BJ (cell line): ENCODE results near the gene GON7. TPM values are rescaled to one million over a fixed set of nuclear protein-coding genes. Genes with fewer than 3 reads are reported as not detected.

Experiments used
- polyA plus RNA-seq: library from polyadenylated mRNA; depleted of rRNA; stranded (reverse); fragments of >200 nt; gene quantifications from 2 replicates; pipeline ENCODE4 v1.2.3, GENCODE V29; 2011; rRNA removed

GON7 gene
- polyA plus RNA-seq, 1 experiment = 4.5 TPM

Other genes with a start within 250 kb of the GON7 start
- 37.0 and 49.0 TPM in 2 replicates for gene ITPK1, start 91.1 kb downstream of the GON7 start, polyA plus RNA-seq
- gene MOAP1, start 22.2 kb downstream of the GON7 start, polyA plus RNA-seq = 15.5 and 20.0 TPM in 2 replicates
- gene LYSET, start 21.7 kb downstream of the GON7 start, polyA plus RNA-seq = 6.8 and 12.8 TPM in 2 replicates
- 25.4 and 30.3 TPM in 2 replicates for gene UBR7, start 191 bp upstream of the GON7 start, polyA plus RNA-seq
- 17.7 and 18.2 TPM in 2 replicates for gene BTBD7, start 126.0 kb upstream of the GON7 start, polyA plus RNA-seq
- gene COX8C, start 140.1 kb upstream of the GON7 start, polyA plus RNA-seq = not detected in 2 replicates
- gene UNC79, start 223.9 kb upstream of the GON7 start, polyA plus RNA-seq = 0.02 and 0.04 TPM in 2 replicates